MCF 10A (cell line): Measurements from ENCODE around the gene ASB2. TPM values are rescaled to one million over a fixed set of nuclear protein-coding genes. Genes with fewer than 3 reads are reported as not detected.
A peak's percentile ranks its signal among the peaks of the same experiment; 100 is the strongest.

Experiments
- BruUV-seq: library from RNA; stranded (reverse); fragments of 400-500 nt; replicated peaks from 2 replicates; lab custom pipeline; 2021; lab: Mats Ljungman, UMichigan
- CTCF ChIA-PET: fragments of 300-600 bp; sonication (Branson Sonifier 250); formaldehyde crosslinking; extraction: SDS; loops from one replicate; lab custom pipeline; 2021; ENCODE audit warnings: antibody characterized with exemption, inconsistent platforms; lab: Yijun Ruan, JAX
- POLR2A ChIA-PET: fragments of 300-600, 350-650 bp; sonication (Branson Sonifier 250); formaldehyde crosslinking; extraction: SDS; loops from one replicate; lab custom pipeline; 2020; ENCODE audit warnings: antibody characterized with exemption, inconsistent platforms; lab: Yijun Ruan, JAX
- DNase-seq: peaks from one replicate; pipeline ENCODE4 v3.0.0-alpha.2; 2018; ENCODE audit not compliant: unreplicated experiment
- H3K27ac Mint-ChIP-seq: one replicate; pipeline ENCODE4 v1.8.0; 2022; ENCODE audit warnings: mild to moderate bottlenecking, low read depth, mixed read lengths; ENCODE audit not compliant: unreplicated experiment
- H3K27me3 Mint-ChIP-seq: one replicate; pipeline ENCODE4 v1.8.0; 2022; ENCODE audit warnings: mixed read lengths; ENCODE audit not compliant: insufficient read depth, unreplicated experiment
- H3K36me3 Mint-ChIP-seq: one replicate; pipeline ENCODE4 v1.8.0; 2022; ENCODE audit warnings: mild to moderate bottlenecking, moderate library complexity, mixed read lengths; ENCODE audit not compliant: insufficient read depth, unreplicated experiment
- H3K4me1 Mint-ChIP-seq: one replicate; pipeline ENCODE4 v1.8.0; 2022; ENCODE audit warnings: mixed read lengths; ENCODE audit not compliant: insufficient read depth, unreplicated experiment
- H3K4me3 Mint-ChIP-seq: one replicate; pipeline ENCODE4 v1.8.0; 2022; ENCODE audit warnings: mild to moderate bottlenecking, moderate library complexity, mixed read lengths; ENCODE audit not compliant: unreplicated experiment
- H3K9me3 Mint-ChIP-seq: one replicate; pipeline ENCODE4 v1.8.0; 2022; ENCODE audit warnings: mixed read lengths; ENCODE audit not compliant: unreplicated experiment
- CTCF ChIP-seq: fragments of 200-600 bp; IDR thresholded peaks from one replicate; pipeline ENCODE4 v1.8.0; 2022; ENCODE audit warnings: antibody characterized with exemption, mild to moderate bottlenecking; ENCODE audit not compliant: unreplicated experiment
- intact Hi-C: fragments of 100-400 bp; cut with micrococcal nuclease; formaldehyde crosslinking; loops from 2 replicates; pipeline ENCODE4 v1.14.1; 2022
- total RNA-seq: library from RNA; stranded (reverse); gene quantifications from 2 replicates; pipeline ENCODE4 v1.2.3, GENCODE V29; 2022

The ASB2 gene
- total RNA-seq, 1 experiment from 2014 or later: not detected

- no peak for DNase-seq
- intact Hi-C loops: no loop called here
- Mint-ChIP-seq H3K27me3 (peaks cover 12% of the 10 kb centered on the region), H3K36me3 (no peaks in the 10 kb centered on the region), H3K4me3 (no peak overlapping the region), H3K4me1 (peaks cover 12% of the 10 kb centered on the region), H3K27ac (no peak overlapping the region), H3K9me3 (no peaks in the 10 kb centered on the region)
- CTCF ChIA-PET: interaction anchor here (1.2 to 1.7 kb wide), 4 partner anchors 10 to 168 kb away, joined by 3 to 4 read pairs (median 3); no protein-coding TSS in a partner anchor
- BruUV-seq: no TSS peak
- no peak for TF ChIP-seq CTCF
- POLR2A ChIA-PET: interaction anchor here (0.8 kb wide), 1 partner anchor 9 kb away, joined by 3 read pairs; no protein-coding TSS in a partner anchor
Measured at GRCh38 chr14:94014382-94014781, 38.0 kb upstream of the ASB2 start.

GRCh38 chr14:94011795-94012194, 35.4 kb upstream of the ASB2 start:
- CTCF ChIA-PET: interaction anchor here (0.6 to 0.9 kb wide), 5 partner anchors 11 to 1690 kb away, joined by 3 to 4 read pairs (median 3); no protein-coding TSS in a partner anchor
- Mint-ChIP-seq H3K36me3 (no peaks in the 10 kb centered on the region), H3K4me1 (peaks cover 14% of the 10 kb centered on the region), H3K27ac (no peak overlapping the region), H3K9me3 (no peaks in the 10 kb centered on the region), H3K27me3 (no peaks in the 10 kb centered on the region), H3K4me3 (no peak overlapping the region)
- TF ChIP-seq CTCF: no peak
- POLR2A ChIA-PET: no interaction called here
- intact Hi-C loops: no loop called here
- DNase-seq: peak; percentile 30
- no TSS peak for BruUV-seq

- no peaks in the 10 kb centered on the region for H3K27me3 Mint-ChIP-seq
- CTCF ChIA-PET: interaction anchor here (1.7 kb wide), 1 partner anchor 25 kb away, joined by 5 read pairs; no protein-coding TSS in a partner anchor
Measured at GRCh38 chr14:94010625-94011024, 34.3 kb upstream of the ASB2 start.

GRCh38 chr14:94009767-94010166, 33.4 kb upstream of the ASB2 start:
- intact Hi-C loops: no loop called here
- Mint-ChIP-seq H3K4me1 (peaks cover 14% of the 10 kb centered on the region), H3K9me3 (no peaks in the 10 kb centered on the region), H3K36me3 (no peaks in the 10 kb centered on the region), H3K27ac (no peak overlapping the region), H3K27me3 (no peaks in the 10 kb centered on the region), H3K4me3 (no peak overlapping the region)
- ChIA-PET CTCF (interaction anchor here (1.2 to 1.7 kb wide), 3 partner anchors 10 to 127 kb away, joined by 5 read pairs; no protein-coding TSS in a partner anchor), POLR2A (no interaction called here)
- no peak for TF ChIP-seq CTCF
- no TSS peak for BruUV-seq
- peak; percentile 61 for DNase-seq

More at GRCh38 chr14:94010625-94011024, 34.3 kb upstream of the ASB2 start:
- Mint-ChIP-seq H3K4me3 (no peak overlapping the region), H3K36me3 (no peaks in the 10 kb centered on the region), H3K4me1 (peaks cover 14% of the 10 kb centered on the region), H3K9me3 (no peaks in the 10 kb centered on the region), H3K27ac (no peak overlapping the region)
- no peak for DNase-seq
- POLR2A ChIA-PET: no interaction called here
- BruUV-seq: no TSS peak
- intact Hi-C loops: no loop called here
- TF ChIP-seq CTCF: no peak
